Stimulated activated CD4-positive, alpha-beta T cell treated with anti-CD3 and anti-CD28 coated beads, Interleukin-1b, Interleukin-23, amount 100 ng/mL, for 48 hours (primary cell): ENCODE data around the gene RFESD.
"Not testable (repeated sequence)": the region's sequence is repeated elsewhere in the genome, so short reads cannot be mapped to it uniquely, and the experiment has no call there.

ENCODE experiments used
- DNase-seq: peaks from one replicate; pipeline ENCODE4 v3.0.0-alpha.2; 2020

The RFESD gene

DNA sequence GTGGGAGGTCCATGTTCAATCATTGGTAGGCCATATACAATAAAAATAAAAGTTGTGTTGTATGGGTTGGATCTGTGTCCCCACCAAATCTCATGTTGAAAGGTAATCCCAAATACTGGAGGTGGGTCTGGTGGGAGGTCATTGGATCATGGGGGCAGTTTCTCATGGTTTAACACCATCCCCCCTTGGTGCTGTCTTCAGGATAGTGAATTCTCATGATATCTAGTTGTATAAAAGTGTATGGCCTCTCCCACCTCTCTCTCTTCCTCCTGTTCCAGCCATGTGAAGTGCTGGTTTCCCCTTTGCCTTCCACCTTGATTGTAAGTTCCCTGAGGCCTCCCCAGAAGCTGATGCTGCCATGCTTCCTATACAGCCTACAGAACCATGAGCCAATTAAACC, 21.1 kb downstream of the RFESD start:
- no peak for DNase-seq

DNA sequence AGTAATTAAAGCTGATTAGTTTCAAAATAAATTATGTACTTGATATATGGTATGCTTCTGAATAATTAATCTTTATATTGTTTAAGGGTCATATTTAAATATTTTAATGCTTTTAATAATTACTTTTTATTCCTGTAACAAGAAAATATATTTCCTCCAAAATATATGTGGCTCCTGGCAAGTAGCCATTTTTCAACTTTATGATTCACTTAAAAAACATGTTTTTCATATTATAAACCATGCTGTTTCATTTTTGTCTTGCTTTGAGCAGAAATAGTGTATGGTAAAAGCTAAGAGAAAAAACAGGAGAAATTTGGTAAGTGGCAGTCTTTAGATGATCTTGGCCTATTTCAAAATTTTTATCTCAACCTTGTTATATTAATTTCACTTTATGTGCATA, 21.6 kb downstream of the RFESD start:
- DNase-seq: no peak

- no peak for DNase-seq
Observed at GRCh38 chr5:95668728-95669127, 22.2 kb downstream of the RFESD start.

- no peak for DNase-seq
Observed at GRCh38 chr5:95669540-95669939, 23.0 kb downstream of the RFESD start.

DNA sequence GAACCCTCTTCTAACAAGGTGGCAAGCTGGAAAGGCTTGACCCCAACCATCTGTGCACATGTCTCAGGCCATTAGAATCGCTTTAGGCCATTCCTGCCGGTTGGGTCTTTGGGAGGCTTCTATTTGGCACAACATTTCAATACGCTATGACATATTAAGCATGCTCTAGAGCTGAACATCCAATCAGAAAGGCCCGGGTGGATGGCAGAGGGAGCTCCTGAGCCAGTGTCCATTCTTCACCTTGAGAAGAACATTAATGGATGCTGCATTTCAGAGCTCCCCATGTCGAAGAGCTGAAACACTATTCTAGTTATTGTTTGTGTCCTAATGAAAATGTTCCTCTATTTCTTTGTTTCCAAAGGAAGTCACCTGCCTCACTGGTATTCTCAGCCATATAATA, 23.4 kb downstream of the RFESD start:
- no peak for DNase-seq

DNA sequence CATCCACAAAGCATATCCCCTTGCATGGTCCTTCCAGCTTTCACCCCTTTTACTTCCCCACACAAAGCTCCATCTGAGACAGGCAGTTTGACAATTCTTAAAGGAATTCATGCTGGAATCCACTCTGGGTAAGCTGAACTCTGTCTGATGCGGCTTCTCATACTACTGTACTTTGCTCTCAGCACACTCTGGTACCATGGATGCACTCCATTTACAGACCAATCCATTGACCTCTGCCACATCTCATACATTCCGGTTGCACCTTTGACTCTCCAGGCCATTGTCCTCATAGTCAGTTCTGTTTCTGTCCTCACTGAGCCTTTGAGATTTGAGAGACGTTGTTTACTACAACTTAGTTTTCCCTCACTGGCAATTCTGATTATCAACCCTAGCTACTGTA, 24.0 kb downstream of the RFESD start:
- no peak for DNase-seq

DNA sequence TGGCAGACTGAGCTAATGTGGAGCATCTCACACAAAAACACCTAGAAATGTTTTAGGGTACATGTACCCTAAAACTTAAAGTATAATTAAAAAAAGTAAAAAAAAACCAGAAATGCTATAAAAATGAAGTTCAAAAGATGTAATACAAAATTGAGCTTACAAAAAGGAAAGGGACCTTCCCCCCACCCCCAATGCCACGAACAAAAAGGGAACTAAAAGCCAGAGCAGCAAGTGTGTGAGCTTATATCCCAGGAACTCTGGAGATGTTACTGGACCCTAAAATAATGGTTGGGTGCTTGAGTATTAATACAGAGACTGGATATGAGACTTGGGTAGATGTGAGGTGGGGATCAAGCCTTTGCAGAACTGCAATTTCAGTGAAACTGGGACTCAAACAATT, 25.2 kb downstream of the RFESD start:
- no peak for DNase-seq

DNA sequence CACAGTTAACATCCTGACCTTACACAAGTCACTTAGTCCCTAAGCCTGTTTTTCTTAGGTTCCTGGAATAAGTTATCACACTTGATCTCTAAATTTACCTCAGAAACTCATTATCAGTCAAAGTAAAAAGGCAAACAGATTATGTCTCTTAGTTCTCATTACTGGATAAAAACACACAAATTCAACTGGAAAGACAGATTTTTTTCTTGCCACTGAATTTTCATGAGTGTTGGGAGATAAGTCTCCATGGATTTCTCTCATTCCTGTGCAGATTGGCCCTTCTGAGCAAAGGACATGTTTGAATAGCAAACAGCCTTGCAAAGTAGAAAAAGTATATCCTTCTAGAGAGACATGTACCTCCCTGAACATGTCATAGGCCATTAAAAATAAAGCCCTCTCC, 26.1 kb downstream of the RFESD start:
- no peak for DNase-seq

GRCh38 chr5:95673081-95673480, 26.5 kb downstream of the RFESD start:
- no peak for DNase-seq

DNA sequence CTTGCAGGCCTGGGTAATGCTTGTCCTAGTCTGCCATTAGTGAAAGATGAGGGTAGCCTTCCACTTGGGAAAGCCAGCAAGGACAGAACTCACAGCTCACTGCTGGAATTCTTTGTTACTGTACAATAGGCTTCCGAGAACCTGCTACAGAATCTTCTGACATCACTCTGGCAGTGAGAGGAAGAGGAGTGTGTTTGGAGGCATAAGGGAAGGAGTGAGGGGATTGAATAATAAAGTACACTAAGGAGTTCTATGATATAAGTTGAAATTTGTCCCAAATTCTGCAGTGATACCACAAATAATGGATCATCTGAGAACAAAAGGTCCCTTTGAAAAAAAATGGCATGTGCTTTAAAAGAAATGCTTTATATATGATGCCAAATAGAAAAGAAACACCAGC, 36.3 kb downstream of the RFESD start, which contains the start of gene SPATA9:
TSS of gene SPATA9 (minus strand) at position 101 of the 400 bp plus-strand sequence. CDS start 137 bp downstream, outside the sequence.
- DNase-seq: no peak

DNA sequence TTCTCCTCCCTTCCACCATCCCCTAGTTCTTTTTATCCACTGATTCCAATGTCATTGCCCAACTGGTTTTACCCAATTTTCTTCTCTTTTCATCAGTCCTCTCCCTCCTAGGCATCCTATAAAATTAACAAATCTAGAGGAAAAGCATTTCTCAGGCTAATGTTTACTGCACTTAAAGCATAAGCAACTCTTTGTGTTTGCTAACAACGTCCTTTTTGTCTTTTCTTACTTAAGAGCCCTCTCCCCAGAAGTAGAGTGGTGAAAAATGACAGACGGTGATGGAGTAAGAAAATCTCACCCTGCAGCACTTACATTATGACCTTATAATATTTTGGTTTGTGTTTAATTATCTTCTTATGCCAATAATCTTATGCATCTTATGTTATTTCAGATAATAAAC, 37.8 kb downstream of the RFESD start:
- no peak for DNase-seq

DNA sequence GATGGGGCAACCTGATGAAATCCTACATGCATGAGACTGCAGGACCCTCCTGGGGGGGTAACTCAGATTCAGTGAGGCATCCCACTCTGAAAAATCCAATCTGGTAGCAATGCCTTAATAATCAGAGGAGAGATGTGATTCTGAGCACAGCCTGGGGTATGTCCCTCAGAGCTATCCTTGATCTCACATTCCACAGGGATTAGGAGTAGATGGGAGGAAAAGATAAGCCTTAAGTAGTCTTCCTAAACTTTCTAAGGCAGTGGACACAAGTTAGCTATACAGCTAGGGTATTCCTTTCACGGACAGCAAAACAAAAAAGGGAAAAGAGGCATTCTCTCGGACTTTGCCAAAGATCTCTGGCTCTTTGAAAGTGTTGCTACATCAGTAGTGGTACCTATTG, 40.1 kb downstream of the RFESD start:
- no peak for DNase-seq

DNA sequence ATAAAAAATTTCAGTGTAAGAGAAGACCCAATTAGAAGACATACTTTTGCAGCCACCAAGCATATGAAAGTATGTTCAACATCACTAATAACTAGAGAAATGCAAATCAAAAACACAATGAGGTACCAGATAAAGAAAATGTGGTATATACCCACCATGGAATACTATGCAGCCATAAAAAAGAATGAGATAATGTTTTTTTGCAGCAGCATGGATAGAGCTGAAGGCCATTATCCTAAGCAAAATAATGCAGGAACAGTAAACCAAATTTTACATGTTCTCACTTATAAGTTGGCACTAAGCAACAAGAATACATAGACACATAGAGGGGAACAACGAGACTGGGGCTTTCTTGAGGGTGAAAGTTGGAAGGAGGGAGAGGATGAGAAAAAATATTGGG, 43.1 kb downstream of the RFESD start:
- no peak for DNase-seq

DNA sequence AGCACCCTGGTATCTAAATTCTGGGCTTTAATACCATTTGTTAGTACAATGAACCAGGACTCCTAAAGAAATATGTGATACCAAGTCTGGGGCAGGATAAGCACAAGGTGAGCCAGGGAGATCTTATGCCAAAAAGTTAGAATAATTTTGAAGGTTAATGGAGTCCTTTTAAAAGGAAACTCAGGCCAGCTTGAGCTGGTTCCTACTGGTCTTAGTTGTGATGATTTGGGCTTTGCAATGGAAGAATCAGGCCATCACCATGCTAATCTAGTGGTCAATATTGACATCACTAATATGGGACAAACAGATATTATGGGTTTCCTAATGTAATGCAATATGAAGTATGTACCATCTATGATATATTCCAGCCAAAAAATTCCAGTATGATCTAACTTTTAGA, 43.8 kb downstream of the RFESD start:
- DNase-seq: no peak

GRCh38 chr5:95697781-95698681, 51.5 kb downstream of the RFESD start:
- no peak for DNase-seq

- no peak for DNase-seq
Observed at GRCh38 chr5:95699337-95699736, 52.8 kb downstream of the RFESD start.

DNA sequence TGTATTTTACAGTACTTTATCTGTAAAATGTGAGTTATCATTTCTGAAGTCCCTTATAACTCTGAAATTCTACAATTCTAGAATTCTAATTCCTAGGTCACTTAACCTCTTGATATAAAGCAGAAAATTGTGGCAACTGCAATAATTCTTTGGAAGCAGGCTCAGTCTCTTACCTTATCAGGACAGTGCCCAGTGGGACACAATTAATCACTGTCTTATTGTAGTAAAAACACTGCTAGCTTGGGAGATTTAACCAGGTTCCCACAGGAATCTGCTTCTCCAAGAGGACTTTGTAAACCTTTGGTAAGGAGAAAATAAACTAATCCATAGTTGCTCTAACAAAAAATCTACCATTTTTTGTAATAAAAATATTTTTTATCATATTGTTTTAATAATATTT, 54.5 kb downstream of the RFESD start:
- no peak for DNase-seq

DNA sequence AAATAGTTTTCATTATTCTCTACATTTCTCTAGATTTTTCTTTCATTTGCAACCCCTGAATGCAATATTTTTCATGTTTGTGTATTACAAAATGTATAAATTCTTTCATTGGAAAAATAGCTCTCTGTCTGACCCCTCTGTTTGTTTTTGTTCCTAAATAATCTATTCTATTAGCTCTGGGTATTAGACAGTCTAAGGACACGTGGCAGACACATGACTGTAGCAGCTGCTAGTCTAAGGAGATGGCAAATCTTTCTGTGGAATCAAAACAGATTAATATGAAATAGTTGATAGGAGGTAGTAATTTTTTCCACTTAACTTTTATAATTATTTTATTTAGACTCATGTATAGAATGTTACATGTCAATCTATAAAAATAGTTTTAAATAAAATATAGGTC, 57.6 kb downstream of the RFESD start:
- DNase-seq: no peak

- not testable (repeated sequence) for DNase-seq
Observed at GRCh38 chr5:95706196-95706595, 59.6 kb downstream of the RFESD start.

- DNase-seq: no peak
Observed at GRCh38 chr5:95707055-95707454, 60.5 kb downstream of the RFESD start.
